K562 (cell line): ENCODE data around the gene SHC1. TPM values are rescaled to one million over a fixed set of nuclear protein-coding genes. Genes with fewer than 3 reads are reported as not detected.

Source experiments
- BHLHE40 ChIP-seq: IDR thresholded peaks from 2 replicates; pipeline ENCODE4 v1.6.1; 2011; ENCODE audit warnings: low read length, improper control_type of control experiment
- CSDE1 ChIP-seq, 2 experiments: fragments of 450-650 bp; IDR thresholded peaks; 2 replicates each; pipeline ENCODE4 v1.6.1; 2016; ENCODE audit warnings: mild to moderate bottlenecking in 1 of 2
- FOXK1 ChIP-seq: sonication (generic); formaldehyde crosslinking; IDR thresholded peaks from 2 replicates; pipeline ENCODE4 v1.8.0; 2022; ENCODE audit warnings: missing genetic modification reagents, mild to moderate bottlenecking, borderline replicate concordance
- MED1 ChIP-seq: sonication (generic); formaldehyde crosslinking; IDR thresholded peaks from 2 replicates; pipeline ENCODE4 v1.8.1; 2023; ENCODE audit warnings: missing genetic modification reagents, borderline replicate concordance
- NONO ChIP-seq, 2 experiments: fragments of 200-400 bp in 1 of 2; fragments of 450-650 bp in 1 of 2; formaldehyde crosslinking in 1 of 2; IDR thresholded peaks; 2 replicates each; pipeline ENCODE4 v1.6.1; 2017; ENCODE audit warnings: low read depth in 2 of 2, mild to moderate bottlenecking in 2 of 2, moderate library complexity in 2 of 2, low read length in 1 of 2
- NR2C2 ChIP-seq, 2 experiments: fragments of 200-800 bp in 1 of 2; sonication (Bioruptor generic) in 1 of 2; sonication (generic) in 1 of 2; formaldehyde crosslinking in 1 of 2; IDR thresholded peaks; 2 replicates each; pipeline versions ENCODE4 v1.6.1 to v1.8.0; 2016 to 2022; ENCODE audit warnings: mild to moderate bottlenecking in 1 of 2, missing compliant biosample characterization in 1 of 2, missing genetic modification characterization in 1 of 2, missing genetic modification reagents in 1 of 2
- POLR2A ChIP-seq: fragments of 450-650 bp; conservative IDR thresholded peaks from 2 replicates; pipeline ENCODE4 v1.6.1; 2016
- PRPF4 ChIP-seq: fragments of 200-400 bp; formaldehyde crosslinking; IDR thresholded peaks from one replicate; pipeline ENCODE4 v1.6.1; 2017; ENCODE audit warnings: low read length, low read depth, mild to moderate bottlenecking; ENCODE audit not compliant: insufficient read depth, poor library complexity, severe bottlenecking
- SREBF1 ChIP-seq: fragments of 150-350 bp; IDR thresholded peaks from 2 replicates; pipeline ENCODE4 v1.6.1; 2014; ENCODE audit warnings: antibody characterized with exemption, low read depth, low read length, borderline replicate concordance
- STAT5B ChIP-seq: fragments of 250-450 bp; sonication (Bioruptor Pico); IDR thresholded peaks from 2 replicates; pipeline ENCODE4 v1.8.0; 2021; ENCODE audit warnings: mild to moderate bottlenecking, inconsistent platforms
- U2AF1 ChIP-seq: fragments of 200-400 bp; formaldehyde crosslinking; optimal IDR thresholded peaks from 2 replicates; pipeline ENCODE3; 2017; ENCODE audit warnings: mild to moderate bottlenecking, low read depth, low read length, moderate library complexity
- ZNF134 ChIP-seq: fragments of 250-450 bp; sonication (Bioruptor Pico); conservative IDR thresholded peaks from 2 replicates; pipeline ENCODE4 v1.4.0; 2020
- ZNF253 ChIP-seq: fragments of 250-450 bp; sonication (Bioruptor Pico); conservative IDR thresholded peaks from 2 replicates; pipeline ENCODE4 v1.6.1; 2021; ENCODE audit warnings: mild to moderate bottlenecking
- ZNF354B ChIP-seq: fragments of 250-450 bp; sonication (Bioruptor Pico); IDR thresholded peaks from 2 replicates; pipeline ENCODE4 v1.4.0; 2020
- ZNF77 ChIP-seq: fragments of 250-450 bp; sonication (Bioruptor Pico); IDR thresholded peaks from 2 replicates; pipeline ENCODE4 v1.5.0; 2020
- ZNF780A ChIP-seq: fragments of 250-450 bp; sonication (Bioruptor Pico); IDR thresholded peaks from 2 replicates; pipeline ENCODE4 v1.5.0; 2021; ENCODE audit warnings: mild to moderate bottlenecking
- polyA plus RNA-seq, 8 experiments: library from polyadenylated mRNA; depleted of rRNA in 4 of 8; stranded (reverse) in 5 of 8; unstranded in 3 of 8; fragments of >200 nt; fragmentation: Nextera tagmentation in 2 of 8; fragmentation: Illumina TruSeq in 1 of 8; extraction: Ambion mirVana in 2 of 8; extraction: Trizol in 1 of 8; gene quantifications; 2 replicates each; pipeline versions ENCODE4 v1.2.1 to v1.2.3, GENCODE V29; 2011 to 2014; ENCODE audit warnings: inconsistent platforms in 1 of 8, missing spikeins in 1 of 8
- total RNA-seq, 7 experiments: library from RNA; depleted of rRNA in 6 of 7; stranded (reverse); fragments of >200 nt in 6 of 7; fragmentation: Illumina TruSeq in 2 of 7; extraction: Trizol in 2 of 7; gene quantifications; 2 replicates each; pipeline versions ENCODE4 v1.2.1 to v1.2.3, GENCODE V29; 2011 to 2021; ENCODE audit warnings: low replicate concordance in 1 of 7
- TF ChIP-seq, protein P1 (sequence below): fragments of 450-650 bp; IDR thresholded peaks from 2 replicates; pipeline ENCODE4 v1.6.1; 2017; ENCODE audit warnings: mild to moderate bottlenecking, moderate library complexity

SHC1 gene
- total and polyA plus RNA-seq, 9 of the 15 experiments (the other 6 are each of a cell fraction or from before 2014, with no cell fraction given): 4.1 to 113 (median 51.9) TPM

DNA sequence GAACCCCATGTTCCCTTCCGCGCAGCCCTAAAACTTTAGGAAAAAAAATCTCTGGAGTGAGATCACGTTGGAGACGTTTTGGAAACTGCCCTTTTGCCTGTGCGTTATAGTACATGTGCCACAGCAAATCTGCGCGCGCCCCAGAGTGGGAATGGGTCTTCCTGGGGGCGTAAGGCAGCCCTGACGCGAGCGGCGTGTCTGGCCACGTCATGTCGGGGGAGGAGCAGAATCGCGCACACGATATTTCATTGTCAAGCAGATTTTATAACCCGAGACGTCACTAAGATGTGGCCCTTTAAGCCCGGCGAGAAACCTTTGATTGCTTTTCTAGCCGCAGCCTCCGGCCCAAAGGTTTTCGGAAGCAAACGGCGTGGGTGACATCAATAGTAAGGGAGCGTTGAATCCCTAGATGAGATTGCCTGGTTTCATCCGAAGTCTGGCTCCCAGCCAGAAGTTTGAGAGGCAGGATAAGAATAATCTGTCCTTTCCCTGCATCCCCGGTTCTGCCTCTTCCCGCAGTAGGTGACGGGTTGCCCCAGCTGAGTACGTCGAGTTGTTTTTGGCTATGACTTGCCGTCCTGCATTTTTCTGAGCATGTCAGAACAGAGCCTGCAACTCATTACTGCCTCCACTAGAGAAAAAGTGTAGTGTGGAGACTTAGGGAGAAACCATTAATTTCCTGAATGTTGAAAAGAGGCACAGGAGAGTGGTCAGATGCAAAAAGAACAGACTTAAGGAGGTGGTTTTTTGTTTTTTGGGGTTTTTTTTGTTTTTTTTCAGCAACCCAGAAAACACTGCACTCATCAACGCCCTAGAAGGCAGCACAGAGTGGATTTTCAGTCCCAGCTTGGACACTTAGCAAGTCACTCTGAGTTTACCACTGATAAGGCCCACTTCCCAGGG is 33.2 kb downstream of the SHC1 start (continued):
- TF ChIP-seq CSDE1 (IDR thresholded peaks at IDR 0.05): peak in 1 of 2 experiments; percentile 56; a peak in 2 of 4 replicates
- TF ChIP-seq U2AF1: no peak
- TF ChIP-seq PRPF4: no peak
- no peak; a peak in 2 of 4 replicates for TF ChIP-seq NONO (IDR thresholded peaks at IDR 0.05; ENCODE audit: low read depth in 2 of 2, low read length in 1 of 2)
- TF ChIP-seq POLR2A: peak; percentile 17; the same call in 1 of the 2 replicates
- TF ChIP-seq MED1 (CRISPR knock-in tag): no peak
- TF ChIP-seq STAT5B: no peak
- no peak for TF ChIP-seq FOXK1
- TF ChIP-seq, protein P1, sequence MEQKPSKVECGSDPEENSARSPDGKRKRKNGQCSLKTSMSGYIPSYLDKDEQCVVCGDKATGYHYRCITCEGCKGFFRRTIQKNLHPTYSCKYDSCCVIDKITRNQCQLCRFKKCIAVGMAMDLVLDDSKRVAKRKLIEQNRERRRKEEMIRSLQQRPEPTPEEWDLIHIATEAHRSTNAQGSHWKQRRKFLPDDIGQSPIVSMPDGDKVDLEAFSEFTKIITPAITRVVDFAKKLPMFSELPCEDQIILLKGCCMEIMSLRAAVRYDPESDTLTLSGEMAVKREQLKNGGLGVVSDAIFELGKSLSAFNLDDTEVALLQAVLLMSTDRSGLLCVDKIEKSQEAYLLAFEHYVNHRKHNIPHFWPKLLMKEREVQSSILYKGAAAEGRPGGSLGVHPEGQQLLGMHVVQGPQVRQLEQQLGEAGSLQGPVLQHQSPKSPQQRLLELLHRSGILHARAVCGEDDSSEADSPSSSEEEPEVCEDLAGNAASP: no peak
- no peak for TF ChIP-seq NR2C2 (CRISPR knock-in tag; IDR thresholded peaks at IDR 0.05)
- TF ChIP-seq NR2C2 (tag; IDR thresholded peaks at IDR 0.05): peak; percentile 57
- TF ChIP-seq SREBF1: peak; percentile 83; the same call in 1 of the 2 replicates
- no peak for TF ChIP-seq ZNF780A (CRISPR knock-in tag)
- TF ChIP-seq BHLHE40: peak; percentile 89
- TF ChIP-seq ZNF253 (CRISPR knock-in tag): no peak
- TF ChIP-seq ZNF354B (CRISPR knock-in tag): no peak
- TF ChIP-seq ZNF77 (CRISPR knock-in tag): no peak
- TF ChIP-seq ZNF134 (CRISPR knock-in tag): no peak
